H9 (cell line): ENCODE results near the gene CRISPLD2. TPM values are rescaled to one million over a fixed set of nuclear protein-coding genes. Genes with fewer than 3 reads are reported as not detected.

Experiments used
- DNase-seq: peaks from one replicate; pipeline ENCODE4 v3.0.0-alpha.2; 2017
- H2AFZ ChIP-seq: one replicate; pipeline ENCODE4 v1.6.1; 2013; ENCODE audit warnings: mild to moderate bottlenecking, low read length, control low read depth, moderate library complexity
- H2AK5ac ChIP-seq: 2 replicates; pipeline ENCODE4 v1.6.1; 2013; ENCODE audit warnings: low read length, control low read depth, mixed read lengths; ENCODE audit not compliant: insufficient read length
- H2BK120ac ChIP-seq: one replicate; pipeline ENCODE4 v1.6.1; 2013; ENCODE audit warnings: low read depth, mild to moderate bottlenecking, low read length, control low read depth, inconsistent platforms; ENCODE audit not compliant: poor library complexity, severe bottlenecking
- H2BK12ac ChIP-seq: 2 replicates; pipeline ENCODE4 v1.6.1; 2013; ENCODE audit warnings: low read length, control low read depth, mixed read lengths, low read depth; ENCODE audit not compliant: insufficient read length
- H2BK15ac ChIP-seq: 2 replicates; pipeline ENCODE4 v1.6.1; 2013; ENCODE audit warnings: low read depth, low read length, control low read depth
- H2BK20ac ChIP-seq: one replicate; pipeline ENCODE4 v1.6.1; 2013; ENCODE audit warnings: low read depth, mild to moderate bottlenecking, low read length, control low read depth, inconsistent platforms; ENCODE audit not compliant: poor library complexity, severe bottlenecking
- H2BK5ac ChIP-seq: 2 replicates; pipeline ENCODE4 v1.6.1; 2013; ENCODE audit warnings: low read length, control low read depth, mixed read lengths; ENCODE audit not compliant: insufficient read length
- H3K14ac ChIP-seq: 2 replicates; pipeline ENCODE4 v1.6.1; 2013; ENCODE audit warnings: low read length, control low read depth; ENCODE audit not compliant: insufficient read depth
- H3K18ac ChIP-seq: 2 replicates; pipeline ENCODE4 v1.6.1; 2013; ENCODE audit warnings: low read depth, mild to moderate bottlenecking, mixed read lengths, low read length, control low read depth; ENCODE audit not compliant: insufficient read length
- H3K23ac ChIP-seq: 2 replicates; pipeline ENCODE4 v1.6.1; 2013; ENCODE audit warnings: low read length, control low read depth, mixed read lengths, low read depth; ENCODE audit not compliant: insufficient read length
- H3K23me2 ChIP-seq: 2 replicates; pipeline ENCODE4 v1.6.1; 2013; ENCODE audit warnings: low read depth, mild to moderate bottlenecking, mixed read lengths, low read length, control low read depth; ENCODE audit not compliant: insufficient read length, poor library complexity, severe bottlenecking
- H3K27ac ChIP-seq: 2 replicates; pipeline ENCODE4 v1.5.1; 2013; ENCODE audit warnings: low read length, control low read depth, mixed read lengths, low read depth; ENCODE audit not compliant: insufficient read length
- H3K27me3 ChIP-seq: 2 replicates; pipeline ENCODE4 v1.6.1; 2013; ENCODE audit warnings: low read length, control low read depth, inconsistent platforms; ENCODE audit not compliant: insufficient read depth
- H3K4ac ChIP-seq: 2 replicates; pipeline ENCODE4 v1.6.1; 2013; ENCODE audit warnings: low read depth, mild to moderate bottlenecking, control low read depth, inconsistent platforms, low read length, moderate library complexity
- H3K4me1 ChIP-seq: 2 replicates; pipeline ENCODE4 v1.6.1; 2013; ENCODE audit warnings: low read length, control low read depth, inconsistent platforms; ENCODE audit not compliant: insufficient read depth
- H3K4me2 ChIP-seq: 2 replicates; pipeline ENCODE4 v1.6.1; 2013; ENCODE audit warnings: low read length, control low read depth, mixed read lengths; ENCODE audit not compliant: insufficient read length, insufficient read depth
- H3K56ac ChIP-seq: 2 replicates; pipeline ENCODE4 v1.6.1; 2013; ENCODE audit warnings: low read depth, mild to moderate bottlenecking, mixed read lengths, low read length, control low read depth; ENCODE audit not compliant: insufficient read length
- H3K79me1 ChIP-seq: 2 replicates; pipeline ENCODE4 v1.6.1; 2013; ENCODE audit warnings: low read depth, mild to moderate bottlenecking, moderate library complexity, low read length, control low read depth, inconsistent platforms; ENCODE audit not compliant: insufficient read depth, poor library complexity, severe bottlenecking
- H3K79me2 ChIP-seq: 2 replicates; pipeline ENCODE4 v1.6.1; 2013; ENCODE audit warnings: low read length, control low read depth, inconsistent platforms; ENCODE audit not compliant: insufficient read depth
- H3K9ac ChIP-seq: 2 replicates; pipeline ENCODE4 v1.6.1; 2013; ENCODE audit warnings: low read length, control low read depth, mixed read lengths; ENCODE audit not compliant: insufficient read length; ENCODE audit errors: extremely low read depth
- H3K9me3 ChIP-seq: one replicate; pipeline ENCODE4 v1.6.1; 2013; ENCODE audit warnings: low read depth, low read length, inconsistent platforms; ENCODE audit not compliant: control insufficient read depth
- H3T11ph ChIP-seq: one replicate; pipeline ENCODE4 v1.6.1; 2013; ENCODE audit warnings: mild to moderate bottlenecking, low read length, control low read depth, inconsistent platforms
- H4K20me1 ChIP-seq: one replicate; pipeline ENCODE4 v1.6.1; 2013; ENCODE audit not compliant: control insufficient read depth, insufficient read length, insufficient read depth
- H4K5ac ChIP-seq: 2 replicates; pipeline ENCODE4 v1.6.1; 2013; ENCODE audit warnings: low read depth, mild to moderate bottlenecking, mixed read lengths, low read length, control low read depth; ENCODE audit not compliant: insufficient read length
- H4K8ac ChIP-seq: replicated peaks from 2 replicates; pipeline ENCODE4 v1.6.1; 2013; ENCODE audit warnings: low read length, control low read depth, mixed read lengths, low read depth; ENCODE audit not compliant: insufficient read length
- H4K91ac ChIP-seq: 2 replicates; pipeline ENCODE4 v1.6.1; 2013; ENCODE audit warnings: low read depth, mild to moderate bottlenecking, moderate library complexity, mixed read lengths, low read length, control low read depth; ENCODE audit not compliant: insufficient read length
- H3K27ac Mint-ChIP-seq, 3 experiments: 2 replicates in 2 of 3; 3 replicates in 1 of 3; pipeline ENCODE4 v1.8.0; 2020 to 2021; ENCODE audit warnings: mixed read lengths in 3 of 3, mild to moderate bottlenecking in 1 of 3, moderate library complexity in 1 of 3
- H3K27me3 Mint-ChIP-seq: 2 replicates; pipeline ENCODE4 v1.8.0; 2021; ENCODE audit warnings: low read depth, mild to moderate bottlenecking, moderate library complexity, mixed read lengths
- H3K36me3 Mint-ChIP-seq, 3 experiments: 2 replicates in 2 of 3; 3 replicates in 1 of 3; pipeline ENCODE4 v1.8.0; 2020 to 2021; ENCODE audit warnings: low read depth in 3 of 3, mixed read lengths in 3 of 3; ENCODE audit not compliant: insufficient read depth in 1 of 3
- H3K4me1 Mint-ChIP-seq, 2 experiments: 2 replicates each; pipeline ENCODE4 v1.8.0; 2020; ENCODE audit warnings: mixed read lengths in 2 of 2
- H3K4me3 Mint-ChIP-seq, 2 experiments: 2 replicates in 1 of 2; 3 replicates in 1 of 2; pipeline ENCODE4 v1.8.0; 2020 to 2021; ENCODE audit warnings: mild to moderate bottlenecking in 2 of 2, mixed read lengths in 2 of 2, moderate library complexity in 1 of 2
- H3K9me3 Mint-ChIP-seq, 2 experiments: 2 replicates in 1 of 2; 3 replicates in 1 of 2; pipeline ENCODE4 v1.8.0; 2020; ENCODE audit warnings: mild to moderate bottlenecking in 2 of 2, mixed read lengths in 2 of 2, moderate library complexity in 1 of 2
- WGBS: extraction: QIAGEN DNeasy Blood & Tissue Kit; methylation state at CpG from one replicate; pipeline ENCODE4 v1.1.7; 2013; ENCODE audit warnings: missing lambda C conversion rate, low lambda C conversion rate, mixed read lengths; ENCODE audit not compliant: insufficient read length; ENCODE audit errors: extremely low coverage; 5-methylcytosine and 5-hydroxymethylcytosine counted together
- total RNA-seq: library from RNA; stranded (reverse); gene quantifications from 2 replicates; pipeline ENCODE4 v1.2.1, GENCODE V29; 2021
- TF ChIP-seq, protein P1 (sequence below): fragments of 200-600 bp; sonication (generic); conservative IDR thresholded peaks from 3 replicates; pipeline ENCODE4 v1.8.0; 2021; ENCODE audit warnings: antibody characterized with exemption, mild to moderate bottlenecking

The CRISPLD2 gene
- total RNA-seq, 1 experiment from 2014 or later = 2.3 TPM

DNA sequence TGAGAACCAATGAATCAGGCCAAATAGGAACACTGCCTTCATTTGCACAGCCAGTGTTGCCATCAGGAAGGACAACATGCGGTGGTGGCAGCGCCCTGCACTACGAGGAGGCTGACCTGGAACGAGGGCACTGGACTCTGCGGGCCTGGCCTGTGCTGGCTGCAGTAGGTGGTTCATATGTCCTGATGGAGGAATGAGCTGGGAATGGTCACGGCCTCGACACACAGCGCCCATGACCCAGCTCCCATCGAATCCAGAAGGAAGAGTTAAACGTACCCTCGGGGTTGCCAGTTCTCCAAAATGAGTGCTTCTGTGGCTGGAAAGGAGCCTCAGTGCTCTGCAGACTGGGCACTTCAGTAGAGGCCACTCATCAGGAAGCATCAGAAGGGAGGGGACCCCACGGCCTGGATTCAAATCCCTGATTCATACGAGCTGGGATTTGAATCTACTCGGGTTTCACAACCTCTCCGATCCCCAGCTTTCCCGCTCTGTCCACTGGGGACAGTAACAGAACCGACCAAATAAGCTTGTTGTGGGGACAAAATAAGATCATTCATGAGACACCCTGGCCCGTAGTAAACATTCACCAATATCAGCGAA is 106.1 kb downstream of the CRISPLD2 start:
- H3K27ac Mint-ChIP-seq = no peak overlapping the region
- Histone ChIP-seq H3K56ac (no peak overlapping the region), H4K5ac (no peak overlapping the region), H2BK15ac (no peak overlapping the region), H3K27ac (no peak overlapping the region), H3K27me3 (no peaks in the 10 kb centered on the region), H3T11ph (no peak overlapping the region), H3K79me2 (no peaks in the 10 kb centered on the region), H3K18ac (no peak overlapping the region), H2BK12ac (no peak overlapping the region), H3K4me2 (no peak overlapping the region), H2AK5ac (no peak overlapping the region), H3K9ac (no peak overlapping the region), H2AFZ (no peak overlapping the region), H4K8ac (no peak overlapping the region), H2BK5ac (no peak overlapping the region), H2BK120ac (no peak overlapping the region), H3K23ac (no peak overlapping the region), H4K20me1 (no peaks in the 10 kb centered on the region), H3K79me1 (no peaks in the 10 kb centered on the region), H3K14ac (no peak overlapping the region), H3K9me3 (no peaks in the 10 kb centered on the region), H4K91ac (no peak overlapping the region), H2BK20ac (no peak overlapping the region), H3K23me2 (no peaks in the 10 kb centered on the region), H3K4ac (no peak overlapping the region), H3K4me1 (no peaks in the 10 kb centered on the region; the same call in 1 of the 2 replicates)
- peaks cover 5 to 19% of the 10 kb centered on the region in 2 experiments; a peak in 2 of 4 replicates for H3K4me1 Mint-ChIP-seq
- peaks cover under 1 to 1% of the 10 kb centered on the region in 2 experiments; a peak in 3 of 5 replicates for H3K9me3 Mint-ChIP-seq
- peaks cover 2% of the 10 kb centered on the region; the same call in 1 of the 2 replicates for H3K27me3 Mint-ChIP-seq
- no peak for DNase-seq
- no CpG with 5 or more reads among the region's 19 CpGs for WGBS
- TF ChIP-seq, protein P1, sequence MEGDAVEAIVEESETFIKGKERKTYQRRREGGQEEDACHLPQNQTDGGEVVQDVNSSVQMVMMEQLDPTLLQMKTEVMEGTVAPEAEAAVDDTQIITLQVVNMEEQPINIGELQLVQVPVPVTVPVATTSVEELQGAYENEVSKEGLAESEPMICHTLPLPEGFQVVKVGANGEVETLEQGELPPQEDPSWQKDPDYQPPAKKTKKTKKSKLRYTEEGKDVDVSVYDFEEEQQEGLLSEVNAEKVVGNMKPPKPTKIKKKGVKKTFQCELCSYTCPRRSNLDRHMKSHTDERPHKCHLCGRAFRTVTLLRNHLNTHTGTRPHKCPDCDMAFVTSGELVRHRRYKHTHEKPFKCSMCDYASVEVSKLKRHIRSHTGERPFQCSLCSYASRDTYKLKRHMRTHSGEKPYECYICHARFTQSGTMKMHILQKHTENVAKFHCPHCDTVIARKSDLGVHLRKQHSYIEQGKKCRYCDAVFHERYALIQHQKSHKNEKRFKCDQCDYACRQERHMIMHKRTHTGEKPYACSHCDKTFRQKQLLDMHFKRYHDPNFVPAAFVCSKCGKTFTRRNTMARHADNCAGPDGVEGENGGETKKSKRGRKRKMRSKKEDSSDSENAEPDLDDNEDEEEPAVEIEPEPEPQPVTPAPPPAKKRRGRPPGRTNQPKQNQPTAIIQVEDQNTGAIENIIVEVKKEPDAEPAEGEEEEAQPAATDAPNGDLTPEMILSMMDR = no peak
- no peak overlapping the region for H3K4me3 Mint-ChIP-seq
- peaks cover 0 to under 1% (median 0%) of the 10 kb centered on the region in 3 experiments; a peak in 1 of 7 replicates for H3K36me3 Mint-ChIP-seq
